GM19351 (cell line): ENCODE measurements around the gene HSPB9.

ENCODE experiments used
- ATAC-seq: cut with Tn5 transposase; IDR thresholded peaks from one replicate; pipeline ENCODE4 v1.9.1; 2021; ENCODE audit warnings: mild to moderate bottlenecking, moderate library complexity; ENCODE audit not compliant: unreplicated experiment

HSPB9 gene, protein sequence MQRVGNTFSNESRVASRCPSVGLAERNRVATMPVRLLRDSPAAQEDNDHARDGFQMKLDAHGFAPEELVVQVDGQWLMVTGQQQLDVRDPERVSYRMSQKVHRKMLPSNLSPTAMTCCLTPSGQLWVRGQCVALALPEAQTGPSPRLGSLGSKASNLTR

DNA sequence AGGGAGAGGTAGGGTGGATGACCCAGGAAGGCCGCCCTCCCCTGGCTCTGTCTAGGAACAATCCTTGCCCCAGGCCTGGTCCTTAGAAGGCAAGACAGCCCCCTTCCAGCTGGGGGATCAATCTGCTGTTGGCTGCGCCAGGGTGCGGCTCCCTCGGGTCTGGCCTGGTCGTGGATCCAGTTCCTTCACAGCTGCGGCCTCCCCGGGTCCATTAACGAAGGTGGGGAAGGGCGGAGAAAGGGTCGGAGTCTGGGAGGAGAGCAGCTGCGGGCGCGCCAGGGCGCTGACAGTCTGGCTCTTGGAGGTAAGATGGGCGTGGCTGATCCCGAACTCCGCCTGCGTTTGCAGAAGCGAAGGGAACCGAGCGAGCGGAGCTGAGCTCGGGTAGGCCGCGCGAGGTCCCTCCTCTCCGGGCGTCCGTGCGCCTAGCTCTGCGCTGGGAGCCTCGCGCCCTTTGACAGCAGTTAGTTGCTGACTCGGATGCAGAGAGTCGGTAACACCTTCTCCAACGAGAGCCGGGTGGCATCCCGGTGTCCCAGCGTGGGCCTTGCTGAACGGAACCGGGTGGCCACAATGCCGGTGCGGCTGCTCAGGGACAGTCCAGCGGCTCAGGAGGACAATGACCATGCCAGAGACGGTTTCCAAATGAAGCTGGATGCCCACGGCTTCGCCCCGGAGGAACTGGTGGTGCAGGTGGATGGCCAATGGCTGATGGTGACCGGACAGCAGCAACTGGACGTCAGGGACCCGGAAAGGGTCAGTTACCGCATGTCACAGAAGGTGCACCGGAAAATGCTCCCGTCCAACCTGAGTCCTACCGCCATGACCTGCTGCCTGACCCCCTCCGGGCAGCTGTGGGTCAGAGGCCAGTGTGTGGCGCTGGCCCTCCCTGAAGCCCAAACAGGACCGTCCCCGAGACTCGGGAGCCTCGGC lies at the start of gene HSPB9:
TSS of gene HSPB9 (plus strand) at position 434 of the 933 bp plus-strand sequence. CDS start at position 481, 47 bp downstream.
- no peak for ATAC-seq

DNA sequence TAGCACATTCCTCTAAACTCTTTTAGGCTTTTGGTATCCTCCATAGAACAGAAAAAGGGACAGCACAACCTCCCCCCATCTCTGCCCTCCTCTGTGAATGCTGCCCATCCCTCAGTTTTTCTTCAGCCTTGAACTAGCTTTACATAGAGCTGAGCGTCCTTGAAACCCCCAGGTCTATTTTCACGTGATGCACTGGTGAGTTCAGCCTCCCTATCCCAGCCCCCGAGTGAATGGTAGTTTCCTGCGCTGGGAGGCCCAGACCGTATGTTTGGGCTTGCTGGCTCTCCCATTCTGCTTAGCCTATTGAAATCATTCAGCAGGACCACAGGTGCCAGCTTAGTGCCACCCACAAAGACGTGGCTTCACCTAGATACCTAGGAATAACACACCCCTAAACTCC lies 46.8 kb upstream of the HSPB9 start:
- no peak for ATAC-seq

DNA sequence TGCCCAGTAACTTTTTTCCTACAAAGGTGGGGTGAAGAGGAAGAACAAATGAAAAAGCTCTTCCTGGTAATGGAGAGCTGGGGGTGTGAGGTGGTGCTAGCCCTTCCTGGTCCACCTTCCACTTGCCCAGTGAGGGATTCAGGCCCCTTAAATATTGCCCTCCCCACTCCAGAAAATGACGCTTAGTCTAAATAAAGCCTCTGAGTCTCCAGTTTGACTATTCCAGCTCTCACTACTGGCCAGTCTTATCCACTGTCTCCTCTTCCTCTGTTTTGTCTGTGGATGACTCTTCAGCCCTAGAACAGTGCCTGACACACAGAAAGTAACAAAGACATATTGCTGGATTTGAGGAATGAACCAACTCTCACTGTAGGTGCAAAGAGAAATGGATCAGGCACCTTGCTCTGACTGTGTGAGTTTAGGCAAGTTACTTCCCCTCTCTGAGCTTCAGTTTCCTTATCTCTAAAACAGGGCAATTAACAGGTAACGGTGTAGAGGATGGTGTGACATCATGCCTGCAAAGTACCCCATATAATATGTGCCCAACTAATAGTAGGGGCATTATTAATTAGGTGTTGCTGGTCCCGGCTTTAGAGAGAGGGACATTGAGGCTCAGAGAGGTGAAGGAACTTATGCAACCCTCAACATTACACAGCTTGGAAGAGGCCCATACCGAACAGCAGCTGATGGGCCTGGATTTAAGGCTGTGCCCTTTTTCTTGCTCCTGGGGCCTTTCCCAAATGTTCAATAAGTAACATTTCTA lies 45.6 kb upstream of the HSPB9 start:
- ATAC-seq = no peak

DNA sequence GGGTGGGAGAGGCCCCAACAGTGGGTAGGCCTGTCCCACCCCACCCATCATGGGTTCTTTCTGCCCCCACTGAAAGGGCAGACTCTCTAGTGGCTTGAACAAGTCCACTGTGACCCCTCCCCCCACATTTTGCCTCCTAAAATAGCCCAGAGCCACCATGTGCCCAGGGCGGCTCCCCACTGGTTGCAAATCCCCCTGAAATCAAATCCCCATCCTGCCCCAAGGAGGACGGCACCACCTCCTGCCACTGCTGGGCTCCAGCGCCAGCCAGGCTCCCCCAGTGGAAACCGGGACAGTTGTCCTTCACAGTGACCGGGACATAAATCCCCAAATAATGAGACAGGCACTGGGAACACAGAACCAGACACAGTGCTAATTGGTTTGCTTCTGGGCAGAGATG lies 44.8 kb upstream of the HSPB9 start:
- no peak for ATAC-seq

DNA sequence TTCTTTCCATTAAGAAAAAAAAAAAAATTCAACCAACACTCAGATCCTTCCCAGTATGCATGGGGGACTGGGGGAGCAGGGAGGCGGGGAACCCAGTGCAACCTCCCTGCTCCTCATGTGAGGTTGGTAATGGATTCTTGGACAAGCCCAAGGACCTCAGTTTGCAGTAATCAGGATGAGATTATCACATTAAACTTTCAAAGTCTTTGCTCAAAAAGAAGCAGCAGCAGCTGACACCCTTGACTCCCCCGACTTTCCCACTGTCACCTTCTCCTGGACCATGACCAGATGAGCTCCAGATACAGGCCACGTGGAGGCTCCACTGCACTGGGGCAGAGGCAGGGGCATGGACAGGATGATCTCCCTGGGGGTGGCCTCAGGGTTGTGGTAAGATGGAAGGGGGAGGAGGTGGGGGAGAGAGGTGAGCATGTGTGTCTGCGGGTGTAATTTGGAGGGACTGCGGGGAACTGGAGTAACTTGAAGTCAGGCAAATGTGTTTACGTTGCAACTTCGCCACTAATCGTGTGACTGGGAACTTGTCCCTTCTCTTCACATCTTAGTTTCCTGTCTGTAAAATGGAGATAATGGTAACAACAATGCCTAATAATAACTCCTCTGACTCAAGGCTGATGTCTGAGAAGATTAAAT lies 44.1 kb upstream of the HSPB9 start:
- ATAC-seq = no peak

DNA sequence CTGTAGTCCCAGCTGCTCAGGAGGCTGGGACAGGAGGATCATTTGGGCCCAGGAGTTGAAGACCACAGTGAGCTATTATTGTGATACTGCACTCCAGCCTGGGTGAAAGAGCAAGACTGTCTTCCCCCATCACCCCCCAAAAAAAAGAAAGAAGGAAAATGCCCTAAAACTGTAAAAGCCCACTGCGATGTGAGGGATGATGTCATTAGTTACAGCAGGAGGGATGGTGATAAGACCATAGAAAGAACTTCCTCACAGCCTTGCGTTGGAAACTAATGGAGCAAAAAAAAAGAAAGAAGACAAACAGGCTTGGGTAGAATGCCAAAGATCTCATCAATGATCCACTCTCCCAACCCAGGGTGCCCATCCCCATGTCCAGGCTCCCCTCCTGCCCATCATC lies 43.1 kb upstream of the HSPB9 start:
- ATAC-seq = no peak

DNA sequence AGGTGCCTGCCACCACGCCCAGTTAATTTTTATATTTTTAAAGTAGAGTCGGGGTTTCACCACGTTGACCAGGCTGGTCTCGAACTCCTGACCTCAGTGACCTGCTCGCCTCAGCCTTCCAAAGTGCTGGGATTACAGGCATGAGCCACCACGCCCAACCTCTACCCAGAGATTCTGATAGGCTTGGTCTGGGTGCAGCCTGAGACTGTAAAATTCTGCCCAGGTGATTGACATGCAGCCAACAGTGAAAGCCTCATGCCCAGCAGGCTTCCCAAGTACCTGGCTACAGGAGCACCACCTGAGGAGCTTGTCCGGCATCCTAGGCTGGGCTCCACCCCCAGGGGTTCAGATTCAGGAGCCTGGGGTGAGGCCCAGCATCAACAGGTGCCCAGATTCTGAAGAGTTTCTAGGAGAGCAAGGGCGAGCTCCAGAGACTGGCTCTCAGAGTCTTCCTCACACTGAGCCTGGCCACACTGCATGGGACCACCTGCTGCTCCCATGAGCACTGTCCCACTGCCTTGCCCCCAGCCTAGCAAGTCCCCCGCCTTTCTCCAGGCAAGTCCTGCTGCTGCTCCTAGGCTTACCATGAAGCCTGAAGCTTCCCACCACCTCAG lies 41.0 kb upstream of the HSPB9 start:
- no peak for ATAC-seq

DNA sequence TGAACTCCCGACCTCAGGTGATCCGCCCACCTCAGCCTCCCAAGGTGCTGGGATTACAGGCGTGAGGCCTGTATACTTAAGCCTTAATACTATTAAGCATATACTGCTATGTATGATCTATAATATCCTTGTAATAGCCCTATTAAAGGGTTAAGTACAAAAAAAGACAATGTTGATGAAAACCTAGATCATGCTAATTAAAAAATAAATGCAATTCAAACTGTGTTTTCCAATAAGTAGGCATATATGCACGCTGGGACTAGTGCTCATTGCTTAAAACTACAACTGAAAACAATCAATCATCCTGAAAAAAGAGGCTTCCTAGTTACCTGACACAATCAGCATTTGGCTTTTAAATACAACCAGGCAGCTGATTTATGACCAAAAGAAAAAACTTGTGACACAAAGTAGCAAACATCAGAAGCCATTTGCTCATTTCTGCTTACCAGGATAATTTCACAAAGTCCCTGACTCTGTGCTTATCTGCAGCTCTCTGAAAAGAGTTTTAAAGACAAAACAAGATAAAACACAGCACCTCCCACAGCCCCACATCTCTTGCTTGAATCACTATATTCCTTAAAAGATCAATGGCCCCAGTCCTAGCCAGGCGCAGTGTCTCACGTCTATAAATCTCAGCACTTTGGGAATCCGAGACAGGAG lies 35.4 kb upstream of the HSPB9 start:
- ATAC-seq = no peak

DNA sequence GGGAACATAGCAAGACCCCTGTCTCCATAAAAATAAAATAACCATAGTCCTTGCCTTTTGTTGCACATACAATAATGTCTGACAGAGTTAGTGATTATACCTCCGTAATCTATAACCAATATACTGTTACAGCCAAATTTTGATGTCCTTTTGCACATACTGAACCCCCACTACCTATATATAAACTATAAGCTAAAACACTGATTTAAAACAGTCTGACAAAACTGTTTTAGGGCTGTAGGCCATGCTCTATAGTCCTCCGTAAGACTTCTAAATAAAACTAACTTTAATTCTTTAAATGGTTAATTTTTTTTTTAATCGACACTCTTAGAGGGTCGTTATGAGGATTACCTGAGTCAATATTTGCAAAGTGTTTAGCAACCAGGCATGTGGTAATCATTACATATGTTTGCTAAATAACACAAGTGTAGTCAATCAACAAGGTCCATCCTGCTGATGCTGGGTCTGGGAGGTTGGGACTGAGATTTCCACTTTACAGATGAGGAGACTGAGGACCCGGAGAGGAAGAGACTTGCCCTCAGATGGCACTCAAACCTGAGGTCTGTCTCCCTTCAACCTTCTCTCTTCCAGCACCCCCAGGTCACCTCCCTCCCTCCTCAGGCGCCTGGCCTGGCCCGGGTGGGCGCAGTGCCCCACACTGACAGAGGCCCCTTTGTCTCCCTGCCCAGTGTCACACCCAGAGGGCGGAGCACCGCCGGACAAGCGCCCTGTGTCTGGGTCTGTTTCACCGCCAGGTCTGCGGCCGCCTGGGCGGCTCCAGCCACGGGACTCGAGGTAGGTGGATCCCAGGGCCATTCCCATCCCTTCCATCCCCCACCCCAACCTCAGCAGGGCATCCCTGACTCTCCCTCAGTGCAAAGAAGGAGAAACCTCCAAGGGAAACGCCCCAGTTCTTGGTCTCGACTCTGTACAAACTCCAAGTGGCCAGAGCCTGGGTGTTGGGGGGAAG lies 34.6 kb upstream of the HSPB9 start:
- no peak for ATAC-seq

DNA sequence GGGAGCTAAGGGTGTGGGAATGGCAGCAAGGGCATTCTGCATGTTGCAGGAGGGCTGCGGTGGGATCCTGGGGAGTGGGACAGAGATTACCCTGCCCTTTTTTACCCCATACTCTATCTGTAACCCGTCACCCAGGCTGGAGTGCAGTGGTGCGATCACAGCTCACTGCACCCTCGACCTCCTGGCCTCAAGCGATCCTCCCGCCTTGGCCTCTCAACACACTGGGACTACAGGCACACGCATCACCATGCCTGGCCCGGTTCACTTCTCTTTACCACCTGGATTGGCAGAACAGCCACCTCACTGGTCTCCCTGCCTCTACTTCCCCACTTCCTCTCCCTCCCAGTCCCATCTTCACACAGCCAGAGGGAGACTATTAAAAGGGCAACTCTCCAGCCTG lies 33.9 kb upstream of the HSPB9 start:
- ATAC-seq = no peak

DNA sequence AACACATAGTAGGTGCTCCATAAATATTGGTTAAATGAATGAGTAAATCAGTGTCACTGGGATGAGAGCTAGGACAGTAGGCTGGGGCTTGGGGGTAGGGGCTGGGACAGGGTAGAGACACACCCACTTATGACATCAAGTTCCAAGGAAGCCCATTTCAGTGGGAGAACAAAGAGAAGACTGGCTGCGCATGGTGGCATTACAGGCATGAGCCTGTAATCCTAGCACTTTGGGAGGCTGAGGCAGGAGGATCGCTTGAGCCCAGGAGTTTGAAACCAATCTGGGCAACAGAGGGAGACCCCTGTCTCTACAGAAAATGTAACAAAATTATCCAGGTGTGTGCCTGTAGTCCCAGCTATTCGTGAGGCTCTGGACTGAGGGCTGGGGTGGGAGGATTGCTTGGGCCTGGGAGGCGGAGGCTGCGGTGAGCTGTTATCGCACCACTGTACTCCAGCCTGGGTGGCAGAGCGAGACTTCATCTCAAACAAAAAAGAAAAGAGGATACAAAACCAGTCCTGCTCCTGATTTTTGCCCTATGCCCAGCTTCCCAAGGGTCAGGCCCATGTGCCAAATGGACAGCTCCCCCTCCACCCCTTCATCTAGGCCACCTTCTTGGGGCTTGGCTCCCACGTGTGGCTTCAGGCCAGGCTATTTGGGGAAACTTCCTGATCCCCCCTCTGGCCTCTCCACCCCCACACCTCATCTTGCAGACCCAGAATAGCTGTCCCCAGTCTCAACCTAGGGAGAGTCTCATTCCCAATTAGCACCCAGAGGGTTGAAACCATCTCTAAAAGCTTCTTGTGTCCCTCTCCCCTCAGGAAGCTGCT lies 31.4 kb upstream of the HSPB9 start:
- no peak for ATAC-seq

DNA sequence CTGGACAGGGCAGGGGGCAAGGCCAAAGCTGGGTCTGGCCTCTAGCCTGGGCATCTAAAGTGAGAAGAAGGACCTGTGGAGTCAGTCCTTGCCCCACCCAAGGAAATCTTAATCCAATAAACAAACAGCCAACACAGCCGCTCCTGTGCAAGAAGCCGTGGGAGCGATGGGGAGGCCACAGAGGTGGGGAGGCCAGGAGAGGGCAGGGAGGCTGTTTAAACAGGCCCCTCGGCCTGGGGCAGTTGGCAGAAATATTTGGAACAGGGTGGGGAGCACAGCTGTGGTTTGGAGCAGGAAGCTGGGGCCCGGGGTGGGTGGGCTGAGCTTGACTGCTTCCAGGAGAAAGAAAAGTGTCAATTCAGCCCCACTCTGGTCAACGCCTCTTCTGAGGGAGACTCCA lies 29.7 kb upstream of the HSPB9 start:
- no peak for ATAC-seq

DNA sequence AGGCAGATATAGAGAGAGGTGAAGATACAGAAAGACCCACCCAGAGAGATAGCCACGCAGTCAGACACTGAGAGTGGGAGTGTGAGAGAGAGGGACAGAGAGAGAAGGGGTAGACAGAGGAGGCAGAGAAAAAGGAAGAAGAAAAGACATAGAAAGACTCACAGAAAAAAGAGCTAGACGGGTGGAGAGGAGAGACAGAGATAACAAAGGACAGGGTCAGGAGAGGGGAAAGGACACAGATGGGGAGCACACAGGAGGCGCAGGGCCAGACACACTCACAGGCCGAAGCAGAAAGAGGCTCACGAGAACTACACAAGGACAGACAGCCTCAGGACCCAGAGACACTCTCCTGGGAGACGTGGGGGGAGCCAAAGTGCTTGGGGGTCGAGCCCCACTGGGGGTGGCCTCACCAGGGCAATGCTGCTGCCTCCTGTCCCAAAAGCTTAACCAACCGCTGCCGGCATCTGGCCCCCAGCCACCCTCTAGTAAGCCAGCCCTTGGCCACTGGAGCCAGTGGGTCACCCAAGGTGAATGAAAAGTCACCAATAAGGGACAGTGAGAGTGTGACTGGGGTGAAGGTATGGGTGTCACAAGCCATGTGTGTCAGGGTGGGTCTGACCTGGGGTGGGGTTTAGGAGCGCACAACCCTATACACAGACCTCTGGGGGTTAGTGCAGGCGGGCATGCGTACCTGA lies 28.1 kb upstream of the HSPB9 start:
- no peak for ATAC-seq

DNA sequence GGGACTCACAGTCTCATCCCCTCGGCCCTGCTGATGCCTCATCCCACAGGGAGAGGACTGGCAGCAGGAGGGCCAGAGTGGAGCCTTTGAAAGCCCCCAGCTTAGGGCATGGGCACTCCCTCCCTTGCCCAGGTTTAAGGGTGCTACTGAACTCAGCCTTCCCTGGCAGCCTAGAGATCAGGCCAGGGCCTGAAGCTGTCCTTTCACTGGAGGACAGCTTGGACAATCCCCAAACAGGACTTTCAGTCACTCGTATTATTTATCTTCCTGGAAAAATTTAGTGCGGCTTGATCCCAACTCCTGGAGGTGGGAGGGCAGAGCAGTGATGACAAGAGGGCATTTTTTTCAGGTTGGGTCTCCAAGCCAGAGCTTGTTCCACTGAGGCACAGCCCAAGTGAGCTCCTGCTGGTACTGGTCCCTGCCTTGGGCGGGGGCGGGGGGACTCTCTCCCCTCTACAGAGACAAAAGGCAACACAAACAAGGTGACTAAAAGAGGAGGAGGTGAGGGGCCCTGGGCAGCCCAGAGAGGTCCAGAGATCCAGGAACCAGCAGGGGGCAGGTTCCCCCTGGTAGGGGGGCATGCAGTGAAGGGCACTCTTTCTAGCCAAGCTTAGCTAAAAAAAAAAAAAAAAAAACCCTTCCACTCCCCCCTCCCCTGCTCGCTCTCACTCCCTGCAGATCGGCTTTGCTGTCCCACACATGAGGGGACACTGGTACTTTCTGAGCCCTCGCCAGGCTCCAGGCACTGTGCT lies 26.1 kb upstream of the HSPB9 start:
- no peak for ATAC-seq

DNA sequence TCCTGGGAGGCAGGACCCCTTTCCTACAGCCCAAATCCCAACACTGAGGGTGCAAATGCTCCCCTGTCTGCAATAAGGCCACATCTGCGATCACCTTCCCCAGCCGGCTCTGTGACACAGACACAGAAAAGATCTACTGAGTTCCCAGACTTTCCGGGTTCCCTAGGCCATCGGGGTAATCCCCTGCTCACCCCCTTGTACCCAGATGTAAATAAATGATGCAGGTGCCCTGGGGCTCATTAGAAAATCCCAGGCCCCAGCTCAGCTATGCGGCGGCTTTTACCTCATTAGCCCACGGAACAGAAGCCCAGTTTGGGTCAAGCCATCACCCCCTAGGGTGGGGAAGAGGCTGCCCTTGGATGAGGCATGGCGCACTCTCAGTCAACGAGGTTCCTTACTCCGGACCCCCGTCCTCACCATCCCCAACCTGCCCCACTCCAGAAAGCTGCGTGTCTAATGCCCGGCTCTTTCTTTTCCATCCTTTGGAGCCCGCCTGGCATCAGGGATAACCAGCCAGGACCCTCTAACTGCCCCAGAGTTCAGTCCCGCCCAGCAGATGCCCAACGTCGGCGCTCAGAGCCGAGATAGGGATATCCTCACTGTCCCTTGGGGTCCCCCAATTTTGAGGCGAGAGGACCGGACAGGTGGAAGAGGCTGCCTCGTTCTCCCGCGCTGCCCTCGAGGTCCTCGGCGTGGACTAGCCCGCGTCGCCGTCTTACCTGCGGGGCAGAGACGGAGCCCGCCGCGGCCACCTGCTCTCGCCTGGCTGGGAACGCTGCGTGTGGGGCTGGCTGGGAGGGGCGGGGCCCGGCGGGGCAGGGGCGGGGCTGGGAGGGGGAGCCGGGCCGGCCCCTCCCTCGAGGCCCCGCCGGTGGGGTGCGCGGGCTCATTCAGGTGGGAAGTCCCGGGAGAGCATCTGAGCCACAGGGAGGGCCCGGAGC lies 24.6 kb upstream of the HSPB9 start, which contains the start of gene ZNF385C:
TSS of gene ZNF385C (minus strand) at position 783 of the 941 bp plus-strand sequence. CDS start 35,417 bp downstream, outside the sequence.
- no peak for ATAC-seq
